HG03571 (cell line): ENCODE measurements around the gene MANEAL.

ENCODE experiments used
- ATAC-seq: cut with Tn5 transposase; IDR thresholded peaks from one replicate; pipeline ENCODE4 v1.9.1; 2021; ENCODE audit not compliant: unreplicated experiment

Gene MANEAL

DNA sequence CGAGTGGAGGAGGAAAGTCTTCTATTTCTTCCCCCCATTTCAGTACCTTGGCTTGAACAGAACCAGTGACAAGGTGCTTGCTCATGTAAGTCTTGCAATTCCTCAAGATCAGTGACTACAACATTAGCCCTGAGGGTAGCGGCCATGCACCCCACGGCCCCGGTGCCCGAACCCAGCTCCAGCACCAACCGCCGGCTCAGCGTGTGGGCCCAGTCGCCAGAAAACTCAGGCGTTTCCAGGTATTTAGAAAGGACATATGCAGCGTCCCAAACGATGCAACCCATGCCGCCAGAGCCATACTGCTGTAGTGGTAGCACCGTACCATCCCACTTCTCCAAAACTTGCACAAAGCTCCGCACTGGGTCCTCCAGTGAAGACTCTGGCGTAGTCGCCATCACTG, 11.2 kb upstream of the MANEAL start:
- ATAC-seq = no peak

DNA sequence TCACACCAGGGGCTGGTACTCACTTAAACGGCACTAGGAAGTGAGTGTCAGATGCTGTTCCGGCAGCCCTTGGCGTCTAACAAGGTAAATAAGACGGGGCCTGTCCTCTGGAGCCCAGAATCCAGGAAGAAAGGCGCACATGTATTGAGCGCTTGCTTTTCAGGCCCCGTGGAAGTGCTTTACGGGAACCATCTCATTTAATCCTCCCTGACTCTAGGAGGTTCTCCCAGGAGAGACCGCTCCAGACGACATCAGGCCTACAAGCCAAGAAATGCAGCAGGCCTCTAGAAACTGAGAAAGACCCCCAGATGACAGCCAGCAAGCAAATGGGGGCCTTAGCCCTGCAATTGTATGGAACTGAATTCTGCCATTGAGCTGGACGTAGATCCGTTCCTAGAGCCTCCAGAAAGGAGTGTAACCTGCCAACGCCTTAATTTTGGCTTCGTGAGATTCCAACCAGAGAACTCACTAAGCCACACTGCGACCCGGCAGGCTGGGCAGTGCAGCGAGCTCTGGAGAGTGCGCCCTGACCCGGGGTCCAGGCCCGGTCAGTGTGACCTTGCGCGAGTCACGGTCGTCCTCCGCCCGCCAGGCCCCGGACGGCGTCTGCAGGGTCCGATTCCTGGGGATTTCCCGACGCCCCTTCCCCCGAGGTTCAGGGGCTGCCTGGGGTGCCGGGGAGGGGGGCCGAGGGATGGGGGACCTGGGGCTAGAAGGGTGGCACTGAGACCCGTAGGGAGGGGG, 532 bp upstream of the MANEAL start:
- ATAC-seq = no peak

DNA sequence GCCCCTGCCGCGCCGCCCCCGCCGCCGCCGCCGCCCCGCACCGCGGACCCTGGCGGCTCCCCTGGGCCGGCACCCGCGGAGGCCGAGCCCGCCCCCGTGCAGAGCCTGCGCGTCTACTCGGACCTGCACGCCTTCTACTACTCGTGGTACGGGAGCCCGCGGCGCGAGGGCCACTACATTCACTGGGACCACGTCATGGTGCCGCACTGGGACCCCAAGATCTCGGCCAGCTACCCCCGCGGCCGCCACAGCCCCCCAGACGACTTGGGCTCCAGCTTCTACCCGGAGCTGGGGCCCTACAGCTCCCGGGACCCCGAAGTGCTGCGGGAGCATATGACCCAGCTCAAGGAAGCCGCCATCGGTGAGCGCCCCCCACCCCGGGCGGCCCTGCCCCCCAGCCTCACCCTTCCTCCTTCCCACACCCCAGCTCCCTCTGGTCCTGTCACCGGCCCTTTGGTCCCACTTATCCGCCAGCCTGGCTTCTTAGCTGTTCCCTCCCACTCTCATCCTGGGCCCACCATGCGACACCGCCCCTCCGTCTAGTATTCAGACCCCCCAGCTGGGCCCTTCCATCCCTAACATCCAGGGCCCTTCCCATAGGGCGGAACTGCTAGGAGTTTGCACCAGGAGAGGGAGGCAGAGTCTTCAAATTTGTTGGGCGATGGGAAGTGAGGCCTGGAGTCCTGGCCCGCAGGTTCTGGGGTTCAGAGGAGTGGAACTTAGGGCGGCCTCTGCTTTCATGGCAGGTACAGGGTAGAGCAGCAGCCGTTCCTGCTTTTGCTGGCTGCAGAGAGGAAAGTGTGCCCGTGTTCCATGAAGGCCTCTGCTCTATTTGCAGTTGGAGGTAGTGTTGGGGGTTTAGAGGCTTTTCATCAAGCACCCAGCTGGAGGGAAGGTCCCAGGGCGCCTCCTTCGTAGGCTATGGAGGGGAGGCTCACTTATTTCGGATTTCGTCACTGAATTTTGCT, 1.0 kb downstream of the MANEAL start:
- ATAC-seq = no peak

DNA sequence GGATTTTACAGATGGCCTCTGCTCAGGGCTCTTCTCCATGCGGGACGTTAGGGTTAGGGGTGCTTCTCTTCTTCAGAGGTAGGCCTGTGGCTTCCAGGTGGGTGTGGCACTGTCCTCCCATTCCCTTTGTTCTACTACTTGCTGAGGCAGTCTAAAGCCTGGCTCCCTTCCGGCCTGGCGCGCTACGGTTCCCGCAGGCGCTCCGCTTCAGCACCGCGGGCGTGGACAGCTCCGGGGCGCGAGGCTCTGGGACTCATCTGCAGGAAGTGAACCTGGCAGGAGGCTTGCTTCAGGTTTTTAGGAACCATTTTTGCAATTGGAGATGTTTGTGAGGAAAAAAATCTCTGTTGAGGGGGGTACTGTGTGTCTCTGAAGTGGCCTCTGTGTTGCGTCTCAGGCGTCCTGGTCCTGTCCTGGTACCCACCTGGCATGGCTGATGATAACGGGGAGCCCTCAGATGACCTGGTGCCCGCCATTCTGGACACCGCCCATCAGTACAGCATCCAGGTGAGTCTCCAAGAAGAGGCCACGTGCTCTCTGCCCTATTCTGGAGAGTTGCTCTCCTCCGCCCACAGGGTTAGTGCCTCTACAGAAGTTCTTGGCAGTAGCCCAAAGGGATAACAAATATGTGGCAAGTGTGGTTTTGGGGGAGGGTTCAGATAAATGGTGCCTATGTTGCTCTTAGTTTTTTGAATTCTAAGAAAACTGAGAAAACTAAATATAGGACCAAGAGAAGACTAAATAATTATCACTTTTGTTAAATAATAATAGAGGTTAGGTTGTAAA, 1.9 kb downstream of the MANEAL start:
- ATAC-seq = no peak

DNA sequence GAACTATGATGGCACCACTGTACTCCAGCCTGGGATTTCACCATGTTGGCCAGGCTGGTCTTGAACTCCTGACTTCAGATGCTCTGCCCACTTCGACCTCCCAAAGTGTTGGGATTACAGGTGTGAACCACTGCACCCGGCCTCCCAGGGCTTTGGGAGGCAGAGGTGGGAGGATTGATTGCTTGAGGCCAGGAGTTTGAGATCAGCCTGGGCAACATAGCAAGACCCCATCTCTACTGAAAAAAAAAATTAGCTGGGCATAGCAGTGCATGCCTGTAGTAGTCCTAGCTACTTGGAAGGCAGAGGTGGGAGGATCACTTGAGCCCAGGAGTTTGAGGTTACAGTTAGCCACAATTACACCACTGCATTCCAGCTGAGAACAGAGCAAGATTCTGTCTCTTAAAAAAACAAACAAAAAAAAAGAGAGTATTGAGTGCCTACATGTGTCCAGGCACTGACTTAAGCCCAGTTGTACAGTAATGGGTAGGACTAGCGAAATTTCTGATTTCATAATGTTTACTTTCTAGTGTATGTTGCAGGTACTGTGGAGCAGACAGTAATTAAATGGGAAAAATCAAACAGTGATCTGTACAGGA, 4.2 kb downstream of the MANEAL start:
- no peak for ATAC-seq

DNA sequence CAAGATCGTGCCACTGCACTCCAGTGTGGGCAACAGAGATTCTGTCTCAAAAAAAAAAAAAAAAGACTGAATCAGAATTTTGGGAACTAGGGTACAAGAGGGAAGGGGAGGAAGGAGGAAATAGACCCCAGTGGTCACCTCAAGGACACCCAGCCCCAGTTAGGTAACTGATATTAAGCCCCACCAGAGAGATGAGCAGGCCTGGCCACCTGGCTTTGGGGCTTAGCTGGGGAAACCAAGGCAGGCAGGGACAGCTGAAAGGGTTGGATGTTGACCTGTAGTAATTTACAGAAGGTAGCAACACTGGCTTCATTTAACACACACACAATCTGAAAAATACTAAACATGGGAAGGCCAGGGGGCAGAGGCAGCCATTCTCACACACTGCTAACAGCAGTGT, 8.8 kb downstream of the MANEAL start:
- ATAC-seq = no peak

DNA sequence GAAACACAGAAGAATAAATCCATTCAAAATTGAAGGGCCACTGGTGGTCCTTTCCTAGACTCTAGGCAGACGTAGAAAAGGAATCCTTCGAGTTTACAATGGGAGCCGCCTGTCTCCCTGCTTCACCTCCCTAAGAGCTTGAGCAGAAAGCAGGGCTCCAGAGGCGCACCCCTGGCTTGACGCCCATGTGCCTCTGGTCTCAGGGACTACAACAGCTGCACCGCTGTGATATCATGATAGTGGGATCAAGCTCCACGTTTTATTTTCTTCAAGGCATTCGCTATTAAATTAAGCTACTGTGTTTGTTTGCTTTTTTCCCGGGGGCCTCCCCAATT, 13.5 kb downstream of the MANEAL start:
- ATAC-seq = no peak

DNA sequence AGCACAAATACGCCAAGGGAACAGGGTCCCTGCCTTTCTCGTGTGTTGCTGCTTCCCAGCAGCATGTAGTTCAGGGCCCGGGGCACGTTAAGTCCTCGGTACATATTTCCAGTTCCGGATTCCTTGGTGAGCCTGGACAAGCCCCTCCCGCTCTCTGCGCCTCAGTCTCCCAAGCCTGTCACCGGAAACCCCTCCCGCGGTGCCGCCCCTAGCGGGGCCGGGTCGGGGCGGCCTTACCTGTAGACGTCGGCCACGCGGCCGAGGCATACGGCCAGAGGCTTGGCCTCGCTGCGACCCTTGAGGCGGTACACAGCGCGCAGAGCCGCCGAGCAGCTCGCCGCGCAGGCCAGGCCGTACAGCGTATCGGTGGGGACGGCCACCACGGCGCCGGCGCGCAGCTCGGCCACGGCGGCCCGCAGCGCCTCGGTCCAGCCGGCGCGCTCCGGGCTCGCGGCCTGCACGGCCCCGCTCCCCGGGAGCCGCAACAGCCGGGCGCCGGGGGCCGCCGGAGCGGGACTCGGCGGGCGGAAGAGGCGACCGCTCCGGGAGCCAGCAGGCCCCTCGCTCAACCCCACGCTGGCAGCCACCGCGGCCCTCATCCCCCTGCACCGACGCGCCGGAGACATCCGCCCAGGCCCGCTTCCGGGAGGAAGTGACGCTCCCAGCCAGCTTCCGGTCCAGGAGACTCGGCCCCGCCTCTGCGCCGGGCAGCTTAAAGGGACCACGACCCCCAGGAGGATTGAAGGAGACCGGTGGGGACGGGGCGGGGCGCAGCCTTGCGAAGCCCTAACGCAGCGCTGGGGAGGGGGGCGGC, 14.1 kb downstream of the MANEAL start, which contains the start of the genes C1orf122 and YRDC:
Gene C1orf122, plus strand, starts transcription at position 236 of the 814 bp plus-strand sequence. CDS start 615 bp downstream, outside the sequence.
Gene YRDC, minus strand, starts transcription at position 654 of the 814 bp plus-strand sequence. Its CDS starts 28 bp downstream, at position 626.
- ATAC-seq = peak; percentile 83

DNA sequence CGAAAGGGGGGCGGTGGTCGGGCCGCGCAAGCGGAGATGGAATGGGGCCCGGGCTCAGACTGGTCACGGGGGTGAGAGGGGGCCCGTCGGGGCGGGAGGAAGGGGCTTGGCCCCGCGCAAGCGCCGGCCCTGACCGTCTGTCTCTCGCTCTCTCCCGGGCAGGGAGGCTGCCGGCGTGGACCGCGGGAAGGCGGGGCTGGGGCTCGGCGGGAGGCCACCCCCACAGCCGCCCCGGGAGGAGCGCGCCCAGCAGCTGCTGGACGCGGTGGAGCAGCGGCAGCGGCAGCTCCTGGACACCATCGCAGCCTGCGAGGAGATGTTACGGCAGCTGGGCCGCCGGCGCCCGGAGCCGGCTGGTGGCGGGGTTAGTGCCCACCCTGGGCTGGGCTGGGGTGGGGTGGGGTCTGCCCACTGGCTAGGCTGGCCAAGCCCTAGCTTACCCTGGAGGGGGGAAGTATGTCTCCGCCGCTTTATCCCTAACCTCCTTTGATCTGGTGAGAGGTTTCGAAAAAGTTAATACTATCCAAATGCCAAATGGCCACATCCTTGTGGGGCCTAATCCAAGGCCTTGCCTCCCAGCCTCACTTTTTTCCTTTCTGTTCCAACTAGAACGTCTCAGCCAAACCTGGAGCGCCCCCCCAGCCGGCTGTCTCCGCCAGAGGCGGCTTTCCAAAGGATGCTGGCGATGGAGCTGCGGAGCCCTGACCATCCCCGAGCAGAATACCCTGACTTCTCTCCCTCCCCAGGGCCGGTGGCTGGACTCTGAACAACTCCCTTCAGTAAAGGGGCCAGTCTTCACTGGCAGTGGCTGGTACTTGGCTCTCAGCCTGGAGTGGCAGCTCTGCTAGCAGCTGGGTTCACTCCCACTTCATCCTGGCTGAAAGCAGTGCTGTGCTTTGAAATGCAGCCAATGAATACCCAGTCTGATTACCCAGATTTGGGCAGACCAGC, 15.0 kb downstream of the MANEAL start:
- ATAC-seq = peak; percentile 39

DNA sequence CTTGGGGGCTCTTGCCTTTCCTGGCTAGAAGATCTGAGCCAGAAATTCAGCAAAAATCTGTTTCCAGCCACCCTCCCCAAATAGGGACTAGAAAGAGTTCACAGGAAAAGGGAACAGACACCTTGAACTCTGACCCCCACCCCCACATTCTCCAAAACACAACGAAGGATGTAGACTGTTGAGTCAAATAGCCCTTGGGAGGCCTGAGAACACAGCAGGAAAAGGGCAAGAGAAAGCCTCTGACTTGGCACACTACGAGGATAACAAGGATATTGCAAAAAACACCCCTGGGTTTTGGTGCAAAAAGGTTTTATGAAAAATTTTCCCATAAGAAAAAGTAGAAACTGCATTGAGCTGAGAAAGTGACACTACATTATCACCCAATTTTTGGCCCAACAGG, 16.3 kb downstream of the MANEAL start:
- ATAC-seq = no peak

DNA sequence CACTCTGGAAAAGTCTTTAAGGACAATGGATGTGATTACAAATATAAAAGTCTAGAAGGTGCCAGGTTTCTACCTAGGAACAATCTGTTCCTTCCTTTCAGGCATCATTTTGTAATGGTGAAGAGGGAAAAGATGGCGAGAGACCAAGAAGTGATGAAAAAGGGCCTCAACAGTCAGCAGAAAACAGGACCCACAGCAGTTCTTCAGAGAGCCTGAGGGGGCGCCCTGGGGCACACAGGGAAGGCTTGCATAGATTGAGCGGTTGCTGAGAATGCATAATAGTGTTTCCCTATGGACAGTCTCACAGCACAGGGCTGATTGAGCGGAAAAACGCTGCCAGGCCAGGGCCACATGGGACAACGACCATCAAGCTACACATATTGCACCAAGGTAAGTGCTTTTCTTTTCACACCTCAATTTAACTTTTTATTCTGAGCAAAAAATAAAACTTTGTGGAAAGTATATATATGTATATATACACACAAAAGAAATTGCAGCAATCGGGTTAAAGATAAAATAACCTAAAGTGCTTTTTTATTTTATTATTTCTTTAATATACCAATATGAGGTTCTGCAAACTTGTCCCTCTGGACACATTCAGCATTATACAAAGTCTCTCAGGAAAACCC, 17.5 kb downstream of the MANEAL start:
- ATAC-seq = no peak

DNA sequence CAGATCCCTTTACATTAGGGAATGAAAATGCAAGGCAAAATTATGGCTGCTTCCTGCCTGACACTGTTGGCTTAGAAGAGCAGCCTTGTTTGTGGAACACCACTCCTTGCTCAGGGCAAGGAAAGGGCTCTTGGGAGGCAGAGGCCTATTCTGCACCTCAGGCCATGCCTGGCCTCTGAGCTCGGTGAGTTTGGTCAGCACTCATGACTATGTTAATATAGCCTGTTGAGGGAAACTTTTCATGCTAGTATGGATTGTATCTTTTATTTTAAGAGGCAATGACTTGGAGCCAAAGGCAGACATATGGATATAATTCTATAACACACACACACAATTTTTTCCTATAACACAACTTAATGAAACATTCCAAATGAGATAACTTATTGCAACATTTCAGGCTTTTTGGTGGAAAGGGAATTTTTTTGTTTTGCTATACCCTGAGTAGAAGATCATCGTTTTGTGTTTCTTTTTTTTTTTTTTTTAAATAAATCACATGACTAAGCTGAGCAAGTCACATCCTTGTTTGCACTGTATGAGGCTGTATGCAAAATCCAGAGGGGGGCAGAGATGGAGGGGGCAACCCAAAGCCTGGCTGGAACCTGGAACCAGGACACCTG, 20.0 kb downstream of the MANEAL start:
- ATAC-seq = no peak

DNA sequence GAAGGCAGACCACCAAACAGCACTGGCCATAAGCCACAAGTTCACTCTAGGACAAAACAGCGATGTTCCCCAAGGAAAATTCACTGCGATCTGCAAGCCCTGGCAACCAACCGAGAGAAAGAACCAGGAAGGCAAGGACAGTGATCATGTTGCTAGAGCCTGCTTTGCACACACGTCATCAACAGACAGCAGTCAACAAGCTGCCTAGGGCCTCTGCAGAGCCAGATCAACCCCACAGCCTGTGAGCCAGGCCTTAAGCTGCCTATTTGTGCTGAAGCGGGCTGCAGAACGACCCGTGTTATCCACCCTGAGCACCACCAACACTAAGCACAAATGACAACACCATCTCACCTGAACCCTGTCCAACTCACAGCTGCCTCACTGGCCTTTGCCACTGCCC, 20.6 kb downstream of the MANEAL start:
- no peak for ATAC-seq

DNA sequence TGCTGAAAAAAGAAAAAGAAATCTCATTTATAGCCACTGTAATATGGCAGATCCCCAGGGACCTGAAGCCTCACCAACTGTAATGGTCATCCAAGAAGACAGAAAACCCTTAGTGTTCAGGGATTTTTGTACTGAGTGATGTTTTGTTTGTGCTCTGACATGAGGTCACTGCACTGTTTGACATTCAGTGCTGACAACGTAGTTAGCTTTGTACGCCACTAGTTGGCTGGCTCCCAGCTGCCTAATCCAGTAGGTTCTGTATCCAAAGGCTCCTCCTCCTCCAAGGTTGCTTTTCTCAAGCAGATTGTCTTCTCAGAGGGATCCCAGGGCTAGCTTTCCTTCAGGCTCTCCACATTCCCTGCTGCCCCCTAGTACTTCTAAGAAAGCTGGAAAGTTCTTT, 23.8 kb downstream of the MANEAL start:
- ATAC-seq = no peak

DNA sequence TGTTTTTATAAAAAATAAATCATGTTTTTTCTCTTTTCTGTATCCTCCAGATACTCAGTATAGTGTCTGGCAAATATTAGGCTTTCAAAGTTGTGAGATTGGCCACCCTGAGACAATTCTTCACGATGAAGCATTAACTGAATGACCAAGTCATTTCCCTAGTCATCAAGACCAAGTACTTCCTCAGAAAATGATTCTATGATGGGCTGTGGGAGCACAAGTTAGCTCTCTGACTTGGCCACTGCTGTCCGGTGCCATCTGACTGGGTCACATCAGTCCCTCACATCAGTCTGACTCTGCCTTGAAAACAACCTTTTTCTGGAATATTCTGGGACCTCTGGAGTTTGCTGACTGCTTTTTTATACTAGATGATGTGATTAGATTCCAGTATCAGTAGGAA, 27.8 kb downstream of the MANEAL start:
- ATAC-seq = no peak

DNA sequence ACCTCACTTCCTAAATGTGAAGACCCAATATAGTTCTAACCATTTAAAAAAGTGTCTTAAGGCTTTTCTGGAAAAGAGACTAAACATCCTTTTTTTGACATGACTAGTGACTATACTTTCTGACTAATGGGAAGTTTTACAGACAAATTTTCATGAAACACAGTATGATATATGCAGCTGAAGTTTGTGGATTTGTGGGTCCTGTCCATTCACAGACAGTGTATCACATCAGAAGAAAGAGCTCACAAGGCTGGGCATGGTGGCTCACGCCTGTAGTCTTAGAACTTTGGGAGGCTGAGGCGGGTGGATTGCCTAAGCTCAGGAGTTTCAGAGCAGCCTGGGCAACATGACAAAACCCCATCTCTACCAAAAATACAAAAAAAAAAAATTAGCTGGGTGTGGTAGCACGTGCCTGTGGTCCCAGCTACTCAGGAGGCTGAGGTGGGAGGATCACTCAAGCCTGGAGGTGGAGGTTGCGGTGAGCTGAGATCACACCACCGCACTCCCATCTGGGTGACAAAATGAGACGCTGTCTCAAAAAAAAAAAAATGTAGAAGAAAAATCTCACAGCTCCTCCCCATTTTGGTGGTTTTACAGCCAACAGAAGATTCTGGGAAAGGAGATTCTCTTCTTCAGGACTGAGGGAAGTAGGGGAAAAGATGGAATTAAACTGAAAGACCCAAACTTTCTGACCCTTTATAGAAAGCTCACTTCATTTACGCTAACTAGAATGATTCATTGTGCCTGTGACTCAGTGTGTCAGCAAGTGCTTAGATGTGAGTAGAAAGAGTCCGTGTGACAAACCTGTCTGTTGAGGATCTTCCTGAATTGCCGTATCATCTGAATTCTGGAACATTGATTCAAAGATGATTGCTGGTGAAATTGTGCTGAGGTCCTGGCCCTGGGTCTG, 29.5 kb downstream of the MANEAL start:
- ATAC-seq = no peak

DNA sequence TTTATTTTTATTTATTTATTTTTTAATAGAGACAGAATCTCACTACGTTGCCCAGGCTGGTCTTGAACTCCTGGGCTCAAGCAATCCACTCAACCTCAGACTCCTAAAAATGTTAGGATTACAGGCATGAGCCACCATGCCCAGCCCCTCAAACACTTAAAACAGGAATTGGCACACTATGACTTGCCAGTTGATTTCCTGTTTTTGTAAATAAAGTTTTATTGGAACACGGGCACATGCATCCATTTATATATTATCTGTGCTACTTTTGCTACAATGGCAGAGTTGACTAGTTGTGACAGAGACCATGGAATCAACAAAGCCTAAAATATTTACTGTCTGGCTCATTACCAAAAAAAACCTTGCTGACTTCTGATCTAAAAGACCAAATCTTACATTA, 30.4 kb downstream of the MANEAL start:
- no peak for ATAC-seq
